Testis (tissue), 3 donors: ENCODE measurements around the gene GLDN. TPM values are rescaled to one million over a fixed set of nuclear protein-coding genes. Genes with fewer than 3 reads are reported as not detected.

ENCODE experiments used
- DNase-seq: peaks from one replicate; pipeline ENCODE4 v3.0.0-alpha.2; 2019
- H3K27ac ChIP-seq, 2 donors: fragments of 200-600 bp; sonication (generic); one replicate each; pipeline ENCODE4 v1.5.1; 2019
- H3K27me3 ChIP-seq: fragments of 200-600 bp; sonication (generic); one replicate; pipeline ENCODE4 v1.5.1; 2019
- H3K36me3 ChIP-seq: fragments of 200-600 bp; sonication (generic); one replicate; pipeline ENCODE4 v1.5.1; 2017; ENCODE audit warnings: low read depth; ENCODE audit errors: missing control alignments
- H3K4me1 ChIP-seq: fragments of 200-600 bp; sonication (generic); one replicate; pipeline ENCODE4 v1.5.1; 2019
- H3K4me3 ChIP-seq, 2 donors: fragments of 200-600 bp; sonication (generic); one replicate each; pipeline ENCODE4 v1.5.1; 2017 to 2019
- H3K9me3 ChIP-seq: fragments of 200-600 bp; sonication (generic); one replicate; pipeline ENCODE4 v1.5.1; 2017
- CTCF ChIP-seq, 3 experiments: fragments of 450-650 bp in 2 of 3; fragments of 200-600 bp in 1 of 3; sonication (generic) in 1 of 3; IDR thresholded peaks; one replicate each; pipeline ENCODE4 v1.5.1; 2016 to 2019; ENCODE audit warnings: antibody characterized with exemption in 3 of 3, mild to moderate bottlenecking in 2 of 3, moderate library complexity in 1 of 3
- POLR2A ChIP-seq: fragments of 450-650 bp; IDR thresholded peaks from one replicate; pipeline ENCODE4 v1.6.1; 2017; ENCODE audit warnings: antibody characterized with exemption, mild to moderate bottlenecking, moderate library complexity
- WGBS, 2 donors: methylation state at CpG; one replicate each; pipeline ENCODE4 v1.1.5; 2018; 5-methylcytosine and 5-hydroxymethylcytosine counted together
- intact Hi-C: fragments of 100-400 bp; cut with DNase I; formaldehyde crosslinking; loops from one replicate; pipeline ENCODE4 v1.15.1; 2023; ENCODE audit warnings: low total_unique reads
- polyA plus RNA-seq: library from polyadenylated mRNA; stranded (reverse); fragments of 350-450 nt; fragmentation: Illumina TruSeq; extraction: RNeasy Lipid Tissue Mini Kit (QIAGEN cat#74804); gene quantifications from one replicate; pipeline ENCODE4 v1.2.3, GENCODE V29; 2014; ENCODE audit warnings: low read depth, low replicate concordance; ENCODE audit not compliant: insufficient read depth
- total RNA-seq, 2 donors: library from RNA; depleted of rRNA; stranded (reverse); fragments of >200 nt; gene quantifications; one replicate each; pipeline ENCODE4 v1.2.3, GENCODE V29; 2016

Gene GLDN
- total and polyA plus RNA-seq, 3 donors from 2014 or later: 0.37 to 1.3 (median 0.61) TPM

GRCh38 chr15:51390241-51390965 lies 48.9 kb downstream of the GLDN start:
- WGBS, 2 donors: 67 to 74% methylated on average over 7 of the region's 7 CpGs
- H3K27ac ChIP-seq: no peak overlapping the region
- no peaks in the 10 kb centered on the region for H3K4me1 ChIP-seq
- TF ChIP-seq CTCF (IDR thresholded peaks at IDR 0.05): no peak
- no peak for TF ChIP-seq POLR2A
- H3K4me3 ChIP-seq: no peak overlapping the region
- no peaks in the 10 kb centered on the region for H3K36me3 ChIP-seq
- H3K27me3 ChIP-seq: no peaks in the 10 kb centered on the region
- intact Hi-C loops: no loop called here
- H3K9me3 ChIP-seq: no peaks in the 10 kb centered on the region
- DNase-seq: no peak

GRCh38 chr15:51390966-51391422 lies 49.5 kb downstream of the GLDN start:
- intact Hi-C loops: no loop called here
- Histone ChIP-seq H3K27ac (no peak overlapping the region), H3K4me3 (no peak overlapping the region), H3K27me3 (no peaks in the 10 kb centered on the region), H3K4me1 (no peaks in the 10 kb centered on the region), H3K9me3 (no peaks in the 10 kb centered on the region), H3K36me3 (no peaks in the 10 kb centered on the region)
- TF ChIP-seq CTCF (IDR thresholded peaks at IDR 0.05) (no peak), POLR2A (no peak)
- no peak for DNase-seq
- 77 to 85% methylated on average over 5 of the region's 5 CpGs for WGBS, 2 donors

GRCh38 chr15:51396921-51397320 lies 55.5 kb downstream of the GLDN start:
- no peaks in the 10 kb centered on the region for H3K27me3 ChIP-seq
- no peak overlapping the region for H3K4me3 ChIP-seq
- intact Hi-C loops: no loop called here
- no peaks in the 10 kb centered on the region for H3K4me1 ChIP-seq
- no peak for TF ChIP-seq POLR2A
- no peak for TF ChIP-seq CTCF (IDR thresholded peaks at IDR 0.05)
- WGBS, 2 donors: 98% methylated on average over 2 of the region's 2 CpGs
- H3K9me3 ChIP-seq: no peaks in the 10 kb centered on the region
- no peaks in the 10 kb centered on the region for H3K36me3 ChIP-seq
- no peak for DNase-seq
- no peak overlapping the region for H3K27ac ChIP-seq

DNA sequence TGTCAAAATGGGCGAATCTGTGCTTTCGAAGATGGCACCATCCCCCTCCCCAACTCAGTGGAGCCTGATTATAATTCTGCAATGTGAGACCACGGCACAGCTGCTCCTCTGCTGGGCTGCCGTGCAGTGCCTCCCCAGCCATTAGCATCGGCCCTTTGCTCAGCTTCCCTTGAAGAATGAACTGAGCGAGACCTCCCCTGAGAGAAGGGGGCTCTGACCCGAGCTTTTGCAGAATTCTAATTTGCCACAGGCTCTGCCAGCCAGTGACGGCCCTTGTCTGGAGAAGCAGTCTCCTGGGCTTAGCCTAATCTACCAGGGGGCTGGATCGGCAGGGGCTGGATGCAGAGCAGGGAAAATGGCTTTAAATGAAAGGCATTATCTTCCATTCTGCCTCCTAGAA lies 57.2 kb downstream of the GLDN start:
- intact Hi-C loops: no loop called here

More for the DNA sequence above, 57.2 kb downstream of the GLDN start:
- Histone ChIP-seq H3K36me3 (no peaks in the 10 kb centered on the region), H3K27me3 (no peaks in the 10 kb centered on the region), H3K27ac (no peak overlapping the region), H3K4me3 (no peak overlapping the region), H3K4me1 (no peaks in the 10 kb centered on the region), H3K9me3 (no peaks in the 10 kb centered on the region)
- WGBS, 2 donors: 74 to 90% methylated on average over 8 to 9 of the region's 9 CpGs
- TF ChIP-seq CTCF (IDR thresholded peaks at IDR 0.05) (no peak), POLR2A (no peak)
- DNase-seq: no peak
